Colon (tissue), 2 donors: ENCODE results near the gene MIOX.
"Not testable (repeated sequence)": the region's sequence is repeated elsewhere in the genome, so short reads cannot be mapped to it uniquely, and the experiment has no call there.

Experiments
- FAIRE-seq: peaks from 2 replicates; lab custom pipeline; 2012; peaks lifted over from hg19 to GRCh38; lab: Jason Lieb, UNC
- donor health status: control.
- donor health status: control.

The MIOX gene

DNA sequence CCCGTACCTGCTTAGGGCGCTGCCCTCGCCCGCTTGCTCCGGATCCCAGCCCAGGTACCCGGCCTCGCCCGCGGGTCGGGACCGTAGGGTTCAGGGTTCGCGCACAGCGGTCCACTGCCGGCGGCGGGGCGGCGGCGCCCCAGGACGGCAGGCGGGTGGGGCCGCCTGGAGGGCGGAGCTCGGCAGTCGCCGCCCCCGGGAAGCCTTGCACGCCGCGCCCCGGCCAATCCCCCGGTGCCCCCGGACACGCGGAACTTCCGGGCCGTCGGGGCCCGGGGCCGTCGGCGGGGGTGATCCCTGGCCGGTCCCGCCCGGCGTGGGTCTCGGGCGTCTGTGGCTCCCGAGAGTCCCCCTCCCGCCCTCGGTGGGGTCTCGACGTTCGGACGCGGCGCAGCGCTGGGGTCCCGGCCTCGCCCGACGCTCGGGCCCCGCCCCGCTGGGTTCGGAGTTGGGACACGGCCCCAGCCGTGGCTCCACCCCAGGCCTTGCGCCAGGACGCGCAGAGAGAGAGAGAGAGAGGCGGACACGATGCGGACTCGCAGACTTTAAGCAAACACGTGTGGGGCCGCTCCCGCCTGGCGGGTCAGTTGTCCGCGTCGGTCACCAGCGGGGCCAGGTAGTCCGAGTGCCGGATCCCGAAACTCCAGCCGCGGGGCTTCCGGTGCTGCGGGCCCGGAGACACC lies 43.4 kb downstream of the MIOX start, which contains the start of gene TYMP:
Gene TYMP (minus strand): TSS at position 116 of the 683 bp plus-strand sequence. CDS start 303 bp downstream, outside the sequence.
- no peak for FAIRE-seq

GRCh38 chr22:50530580-50530876 lies 43.9 kb downstream of the MIOX start:
- no peak for FAIRE-seq

DNA sequence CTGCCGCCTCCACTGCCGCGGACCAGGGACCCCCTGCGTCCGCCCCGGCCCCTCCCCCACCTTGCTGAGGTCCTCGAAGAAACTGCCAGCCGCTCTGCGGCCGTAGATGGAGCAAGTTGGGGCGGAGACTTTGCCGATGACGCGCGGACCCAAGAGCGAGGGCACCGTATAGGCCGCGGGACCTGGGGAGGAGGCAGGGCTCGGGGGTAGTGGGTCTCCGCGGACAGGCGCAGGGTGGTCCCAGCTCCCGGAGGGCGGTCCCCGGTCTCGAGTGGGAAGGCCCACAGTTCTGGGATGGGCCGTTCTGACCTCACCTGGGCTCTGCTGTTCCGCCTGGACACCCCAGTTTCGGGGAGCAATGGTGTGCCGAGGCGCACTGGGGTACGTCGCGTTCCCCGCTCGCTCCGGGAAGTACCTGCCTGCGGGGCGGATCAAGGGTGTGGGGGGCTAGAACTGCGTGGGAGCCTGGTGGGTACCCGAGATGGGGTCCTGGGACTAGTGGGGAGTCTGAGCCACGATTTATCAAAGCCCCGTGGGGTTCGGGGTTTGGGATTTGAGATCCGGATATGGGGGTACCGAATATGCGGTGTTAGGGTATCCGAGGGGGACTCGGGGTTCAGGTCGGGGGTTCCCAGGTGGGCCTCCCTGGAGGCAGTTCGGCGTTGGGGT lies 44.4 kb downstream of the MIOX start:
- FAIRE-seq: no peak

- no peak for FAIRE-seq
Observed at GRCh38 chr22:50531546-50531961, 44.9 kb downstream of the MIOX start.

DNA sequence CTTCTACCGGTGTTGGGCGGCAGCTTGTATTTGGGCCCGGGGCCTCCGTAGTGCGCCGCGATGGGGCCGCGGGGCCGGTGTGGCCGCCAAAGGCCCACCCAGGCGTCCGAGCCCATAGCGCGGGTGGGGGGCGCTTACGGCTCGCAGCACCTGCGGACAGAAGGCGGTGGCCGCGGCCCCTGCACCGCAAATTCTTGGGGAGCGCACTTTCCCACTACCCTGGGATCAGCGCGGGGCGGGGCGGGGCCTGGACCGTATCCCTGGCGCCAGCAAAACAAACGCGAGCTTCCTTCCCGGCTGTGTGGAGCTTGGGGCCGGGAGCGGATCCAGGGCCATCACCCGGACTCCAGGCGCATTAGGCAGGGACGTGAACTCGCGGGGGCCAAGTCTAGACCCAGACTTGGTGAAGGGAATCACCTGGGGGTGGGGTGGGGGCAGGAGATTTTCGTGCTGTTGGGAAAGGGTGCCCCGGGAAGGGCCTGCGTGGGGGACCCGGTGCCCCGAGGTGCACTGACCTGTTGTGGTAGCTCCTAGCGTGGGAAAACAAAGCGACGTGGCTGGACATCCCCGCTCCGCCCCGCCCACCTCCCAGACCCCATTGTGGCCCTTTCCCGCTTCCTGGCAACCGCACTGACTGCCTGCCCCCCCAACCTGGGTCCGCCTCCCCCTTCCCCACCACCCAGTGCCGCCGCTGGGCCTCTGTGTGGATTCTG lies 45.5 kb downstream of the MIOX start:
- no peak for FAIRE-seq

DNA sequence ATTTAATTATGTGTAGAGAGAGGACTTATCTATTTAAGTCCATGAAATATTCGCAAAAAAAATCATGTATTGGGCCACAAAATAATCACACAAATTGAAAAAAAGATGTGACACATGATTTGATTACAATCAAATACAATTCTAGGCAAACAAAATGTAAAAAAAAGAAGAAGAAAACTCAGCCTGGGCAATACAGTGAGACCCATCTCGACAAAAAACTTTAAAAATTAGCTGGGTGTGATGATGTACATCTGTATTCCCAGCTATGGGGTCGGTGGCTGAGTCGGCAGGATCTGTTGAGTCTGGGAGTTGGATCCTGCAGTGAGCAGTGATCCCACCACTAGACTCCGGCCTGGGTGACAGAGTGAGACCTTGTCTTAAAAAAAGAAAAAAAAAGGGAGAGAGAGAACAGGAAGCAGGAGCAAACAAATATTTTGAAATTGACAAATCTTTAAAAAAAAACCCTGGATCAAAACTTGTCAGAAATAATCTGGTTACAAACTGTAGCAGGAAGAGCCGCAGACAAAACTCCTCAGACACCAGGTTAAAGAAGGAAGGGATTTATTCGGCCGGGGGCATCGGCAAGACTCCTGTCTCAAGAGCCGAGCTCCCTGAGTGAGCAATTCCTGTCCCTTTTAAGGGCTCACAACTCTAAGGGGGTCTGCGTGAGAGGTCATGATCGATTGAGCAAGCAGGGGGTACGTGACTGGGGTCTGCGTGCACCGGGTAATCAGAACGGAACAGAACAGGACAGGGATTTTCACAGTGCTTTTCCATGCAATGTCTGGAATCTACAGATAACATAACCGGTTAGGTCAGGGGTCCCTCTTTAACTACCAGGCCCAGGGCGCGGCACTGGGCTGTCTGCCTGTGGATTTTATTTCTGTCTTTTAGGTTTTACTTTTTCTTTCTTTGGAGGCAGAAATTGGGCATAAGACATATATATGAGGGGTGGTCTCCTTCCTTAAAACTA lies 46.5 kb downstream of the MIOX start:
- no peak for FAIRE-seq

- FAIRE-seq: not testable (repeated sequence)
Observed at GRCh38 chr22:50533856-50534711, 47.4 kb downstream of the MIOX start.

DNA sequence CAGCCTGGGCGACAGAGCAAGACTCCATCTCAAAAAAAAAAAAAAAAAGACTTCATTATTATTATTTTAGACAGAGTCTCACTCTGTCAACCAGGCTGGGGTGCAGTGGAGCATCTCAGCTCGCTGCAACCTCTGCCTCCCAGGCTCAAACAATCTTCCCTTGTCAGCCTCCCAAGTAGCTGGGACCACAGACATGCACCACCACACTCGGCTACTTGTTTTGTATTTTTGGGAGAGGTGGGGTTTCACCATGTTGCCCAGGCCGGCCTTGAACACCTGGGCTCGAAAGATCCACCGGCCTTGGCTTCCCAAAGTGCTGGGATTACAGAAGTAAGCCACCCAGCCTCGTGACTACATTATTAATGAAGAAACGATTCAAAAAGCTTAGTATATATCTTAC lies 48.5 kb downstream of the MIOX start:
- FAIRE-seq: no peak

DNA sequence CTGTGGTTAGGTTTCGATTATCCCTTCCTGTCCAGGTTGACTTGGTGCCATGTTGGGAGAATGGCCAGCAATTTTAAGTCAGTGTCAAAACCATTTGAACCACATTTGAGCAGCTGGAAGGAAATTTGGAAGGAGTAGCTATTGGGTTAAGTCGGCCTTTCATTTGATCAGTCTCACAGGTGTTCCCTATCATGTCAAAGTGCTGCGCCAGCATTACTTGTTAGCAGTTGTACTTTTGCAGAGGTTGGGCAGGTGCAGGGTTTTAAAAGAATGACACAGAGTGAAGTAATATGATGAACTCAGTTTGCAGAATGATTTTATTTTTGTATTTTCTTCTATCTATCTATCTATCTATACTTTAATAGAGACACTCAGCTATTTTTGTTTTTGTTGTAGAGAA lies 49.6 kb downstream of the MIOX start:
- no peak for FAIRE-seq

DNA sequence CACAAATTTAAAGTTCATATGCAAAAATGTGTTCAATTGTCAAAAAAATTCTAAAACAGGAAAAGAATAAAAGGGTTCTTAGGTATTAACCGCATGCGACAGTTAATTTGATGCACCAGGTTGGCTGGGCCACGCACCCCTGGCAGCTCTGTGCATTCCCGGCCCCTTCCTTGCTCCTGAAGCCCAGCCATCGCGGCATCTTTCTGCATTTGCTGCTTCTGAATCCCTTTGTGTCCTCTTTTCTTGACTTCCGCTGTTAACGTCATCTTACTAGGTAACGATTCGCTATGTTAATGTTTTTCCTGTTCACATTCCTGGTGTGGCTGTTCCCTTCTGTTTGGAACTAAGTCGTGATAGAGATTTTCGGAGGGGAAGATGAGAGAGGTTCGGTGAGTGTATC lies 51.1 kb downstream of the MIOX start:
- no peak for FAIRE-seq
